ENCODE results near the gene MCM10.

- no peak for TF ChIP-seq CTCF (IDR thresholded peaks at IDR 0.05)
- no peak for TF ChIP-seq POLR2A (IDR thresholded peaks at IDR 0.05)
These were observed 27.2 kb downstream of the MCM10 start for GRCh38 chr10:13188593-13188992.
